Lower leg skin (tissue), 3 donors: ENCODE measurements around the gene GANC.

Experiments
- POLR2A ChIP-seq, 2 donors: fragments of 450-650 bp; IDR thresholded peaks; one replicate each; pipeline ENCODE4 v1.6.1; 2016 to 2017; ENCODE audit warnings: antibody characterized with exemption in 2 of 2, mild to moderate bottlenecking in 1 of 2, moderate library complexity in 1 of 2
- TF ChIP-seq, protein P1 (sequence below), 3 donors: fragments of 450-650 bp; IDR thresholded peaks; one replicate each; pipeline ENCODE4 v1.5.1; 2016; ENCODE audit warnings: antibody characterized with exemption in 3 of 3, mild to moderate bottlenecking in 3 of 3, moderate library complexity in 2 of 3

GRCh38 chr15:42240823-42241222, 32.2 kb upstream of the GANC start:
- TF ChIP-seq, protein P1, sequence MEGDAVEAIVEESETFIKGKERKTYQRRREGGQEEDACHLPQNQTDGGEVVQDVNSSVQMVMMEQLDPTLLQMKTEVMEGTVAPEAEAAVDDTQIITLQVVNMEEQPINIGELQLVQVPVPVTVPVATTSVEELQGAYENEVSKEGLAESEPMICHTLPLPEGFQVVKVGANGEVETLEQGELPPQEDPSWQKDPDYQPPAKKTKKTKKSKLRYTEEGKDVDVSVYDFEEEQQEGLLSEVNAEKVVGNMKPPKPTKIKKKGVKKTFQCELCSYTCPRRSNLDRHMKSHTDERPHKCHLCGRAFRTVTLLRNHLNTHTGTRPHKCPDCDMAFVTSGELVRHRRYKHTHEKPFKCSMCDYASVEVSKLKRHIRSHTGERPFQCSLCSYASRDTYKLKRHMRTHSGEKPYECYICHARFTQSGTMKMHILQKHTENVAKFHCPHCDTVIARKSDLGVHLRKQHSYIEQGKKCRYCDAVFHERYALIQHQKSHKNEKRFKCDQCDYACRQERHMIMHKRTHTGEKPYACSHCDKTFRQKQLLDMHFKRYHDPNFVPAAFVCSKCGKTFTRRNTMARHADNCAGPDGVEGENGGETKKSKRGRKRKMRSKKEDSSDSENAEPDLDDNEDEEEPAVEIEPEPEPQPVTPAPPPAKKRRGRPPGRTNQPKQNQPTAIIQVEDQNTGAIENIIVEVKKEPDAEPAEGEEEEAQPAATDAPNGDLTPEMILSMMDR (IDR thresholded peaks at IDR 0.05): no peak
- no peak for TF ChIP-seq POLR2A (IDR thresholded peaks at IDR 0.05)
